Transverse colon (tissue), 3 donors: ENCODE results near the gene AFF1.

Source experiments
- CTCF ChIP-seq, 5 experiments: fragments of 200-600 bp in 3 of 5; fragments of 450-650 bp in 2 of 5; sonication (generic) in 3 of 5; IDR thresholded peaks; 1 replicate in 2 of 5; 2 replicates in 3 of 5; pipeline ENCODE4 v1.5.1; 2016 to 2017; ENCODE audit warnings: antibody characterized with exemption in 5 of 5, inconsistent platforms in 3 of 5, mild to moderate bottlenecking in 2 of 5, moderate library complexity in 1 of 5
- POLR2A ChIP-seq: fragments of 450-650 bp; IDR thresholded peaks from one replicate; pipeline ENCODE4 v1.6.1; 2016; ENCODE audit warnings: antibody characterized with exemption, mild to moderate bottlenecking, moderate library complexity

- TF ChIP-seq POLR2A (no peak), CTCF (IDR thresholded peaks at IDR 0.05) (no peak)
These were observed 5.1 kb downstream of the AFF1 start for GRCh38 chr4:86939729-86940575.
